GM19397 (cell line): ENCODE results near the gene F9.

ENCODE experiments used
- ATAC-seq: cut with Tn5 transposase; IDR thresholded peaks from one replicate; pipeline ENCODE4 v1.9.1; 2021; ENCODE audit warnings: mild to moderate bottlenecking, moderate library complexity; ENCODE audit not compliant: unreplicated experiment

F9 gene

DNA sequence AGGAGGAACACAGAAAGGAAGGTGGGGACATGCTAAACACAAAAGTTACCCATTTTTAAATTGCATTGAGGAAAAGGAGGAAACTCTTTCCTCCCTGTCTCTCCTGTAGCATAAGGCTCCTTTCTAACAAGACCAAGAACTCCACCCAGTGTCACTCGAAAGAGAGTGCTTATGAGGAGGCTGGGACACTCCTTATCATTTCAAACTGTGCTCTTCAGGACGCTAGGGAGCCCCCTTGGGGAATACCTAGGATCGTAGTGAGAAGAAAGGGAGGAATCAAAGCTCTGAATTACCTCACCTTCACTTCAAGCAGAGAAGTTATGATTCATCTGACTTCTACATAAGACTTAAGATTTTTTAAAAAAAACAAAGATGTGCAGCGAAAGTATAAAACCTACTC is 65.5 kb downstream of the F9 start:
- ATAC-seq, result no peak

DNA sequence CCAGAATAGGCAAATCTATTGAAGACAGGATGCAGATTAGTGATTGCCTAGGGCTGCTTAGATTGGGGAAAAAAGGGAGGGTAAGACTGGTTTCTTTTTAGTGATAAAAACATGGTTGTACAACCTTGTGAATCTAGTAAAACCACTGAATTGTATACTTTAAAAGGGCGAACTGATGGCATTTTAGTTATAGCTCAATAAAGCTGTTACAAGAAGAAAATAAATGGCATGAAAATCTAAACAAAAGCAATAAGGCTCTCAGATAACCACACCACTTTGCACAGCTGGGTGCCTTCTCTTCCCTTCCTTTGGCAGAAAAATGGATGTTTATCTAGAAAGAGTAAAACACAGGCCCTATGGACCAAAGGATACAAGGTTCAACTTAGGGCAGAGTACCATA is 69.6 kb downstream of the F9 start:
- no peak for ATAC-seq
